B cell (primary cell): Measurements from ENCODE around the gene ABLIM1.

Source experiments
- EZH2 ChIP-seq: IDR thresholded peaks from 2 replicates; pipeline ENCODE4 v1.6.1; 2012; ENCODE audit warnings: borderline replicate concordance, low read depth, mild to moderate bottlenecking, moderate library complexity, low read length; ENCODE audit not compliant: insufficient read depth, poor library complexity, severe bottlenecking
- TF ChIP-seq, protein P1 (sequence below): fragments of 200-600 bp; IDR thresholded peaks from one replicate; pipeline ENCODE4 v1.8.0; 2022; ENCODE audit warnings: antibody characterized with exemption, mild to moderate bottlenecking

DNA sequence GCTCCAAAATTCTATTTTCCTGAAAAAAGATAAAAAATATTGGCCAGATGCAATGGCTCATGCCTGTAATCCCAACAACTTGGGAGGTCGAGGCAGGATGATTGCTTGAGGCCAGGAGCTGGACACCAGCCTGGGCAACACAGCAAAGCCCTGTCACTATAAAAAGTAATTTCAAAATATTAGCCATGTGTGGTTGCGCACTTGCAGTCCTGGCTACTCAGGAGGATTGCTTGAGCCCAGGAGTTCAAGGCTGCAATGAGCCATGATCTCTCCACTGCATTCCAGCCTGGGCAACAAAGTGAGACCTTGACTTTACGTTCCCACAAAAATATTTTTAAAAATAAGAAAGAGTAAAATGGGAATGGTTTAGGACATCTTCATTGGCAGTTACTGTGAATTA lies 149.7 kb downstream of the ABLIM1 start:
- TF ChIP-seq, protein P1, sequence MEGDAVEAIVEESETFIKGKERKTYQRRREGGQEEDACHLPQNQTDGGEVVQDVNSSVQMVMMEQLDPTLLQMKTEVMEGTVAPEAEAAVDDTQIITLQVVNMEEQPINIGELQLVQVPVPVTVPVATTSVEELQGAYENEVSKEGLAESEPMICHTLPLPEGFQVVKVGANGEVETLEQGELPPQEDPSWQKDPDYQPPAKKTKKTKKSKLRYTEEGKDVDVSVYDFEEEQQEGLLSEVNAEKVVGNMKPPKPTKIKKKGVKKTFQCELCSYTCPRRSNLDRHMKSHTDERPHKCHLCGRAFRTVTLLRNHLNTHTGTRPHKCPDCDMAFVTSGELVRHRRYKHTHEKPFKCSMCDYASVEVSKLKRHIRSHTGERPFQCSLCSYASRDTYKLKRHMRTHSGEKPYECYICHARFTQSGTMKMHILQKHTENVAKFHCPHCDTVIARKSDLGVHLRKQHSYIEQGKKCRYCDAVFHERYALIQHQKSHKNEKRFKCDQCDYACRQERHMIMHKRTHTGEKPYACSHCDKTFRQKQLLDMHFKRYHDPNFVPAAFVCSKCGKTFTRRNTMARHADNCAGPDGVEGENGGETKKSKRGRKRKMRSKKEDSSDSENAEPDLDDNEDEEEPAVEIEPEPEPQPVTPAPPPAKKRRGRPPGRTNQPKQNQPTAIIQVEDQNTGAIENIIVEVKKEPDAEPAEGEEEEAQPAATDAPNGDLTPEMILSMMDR: no peak
- TF ChIP-seq EZH2: no peak
